SU-DHL-6 (cell line): ENCODE data around the gene DUSP9.

ENCODE experiments used
- H2AFZ ChIP-seq: fragments of 200-600 bp; sonication (generic); 2 replicates; pipeline ENCODE4 v1.6.1; 2014; ENCODE audit warnings: low read depth, mild to moderate bottlenecking, moderate library complexity, mixed read lengths, antibody characterized with exemption, low read length; ENCODE audit not compliant: severe bottlenecking
- H3F3A ChIP-seq: fragments of 200-600 bp; shearing (Covaris generic); 2 replicates; pipeline ENCODE4 v1.6.0; 2016; ENCODE audit warnings: antibody characterized with exemption, mild to moderate bottlenecking; ENCODE audit not compliant: insufficient read depth
- H3K27ac ChIP-seq: fragments of 200-600 bp; sonication (generic); 2 replicates; pipeline ENCODE4 v1.5.1; 2016; ENCODE audit warnings: low read depth, mild to moderate bottlenecking, low read length, moderate library complexity, mixed read lengths
- H3K27me3 ChIP-seq: fragments of 200-600 bp; sonication (generic), shearing (Covaris generic); 2 replicates; pipeline ENCODE4 v1.6.0; 2014; ENCODE audit warnings: mild to moderate bottlenecking, low read length
- H3K36me3 ChIP-seq: fragments of 200-600 bp; sonication (generic); 2 replicates; pipeline ENCODE4 v1.6.1; 2014; ENCODE audit warnings: mild to moderate bottlenecking, low read length, mixed read lengths
- H3K4me2 ChIP-seq: fragments of 300-600, 200-600 bp; shearing (Covaris generic), sonication (generic); 2 replicates; pipeline ENCODE4 v1.6.0; 2014; ENCODE audit warnings: low read length, low read depth, mild to moderate bottlenecking; ENCODE audit not compliant: poor library complexity, severe bottlenecking
- H3K4me3 ChIP-seq: fragments of 200-600 bp; sonication (generic); 2 replicates; pipeline ENCODE4 v1.5.1; 2014; ENCODE audit warnings: antibody characterized with exemption, low read length, mild to moderate bottlenecking, mixed read lengths; ENCODE audit not compliant: insufficient read depth, poor library complexity, severe bottlenecking
- H3K79me2 ChIP-seq: fragments of 200-600 bp; sonication (generic); 2 replicates; pipeline ENCODE4 v1.6.1; 2014; ENCODE audit warnings: mild to moderate bottlenecking, low read length, moderate library complexity; ENCODE audit not compliant: insufficient read depth
- H3K9ac ChIP-seq: fragments of 200-600 bp; sonication (generic); 2 replicates; pipeline ENCODE4 v1.7.0; 2014; ENCODE audit warnings: mild to moderate bottlenecking, low read length
- H3K9me2 ChIP-seq: fragments of 200-600 bp; sonication (generic); replicated peaks from 2 replicates; pipeline ENCODE4 v1.6.1; 2014; ENCODE audit warnings: low read length; ENCODE audit not compliant: insufficient read depth
- H3K9me3 ChIP-seq: fragments of 200-600 bp; sonication (generic); 2 replicates; pipeline ENCODE4 v1.6.1; 2014; ENCODE audit warnings: low read length, mixed read lengths; ENCODE audit not compliant: insufficient read depth
- H4K20me1 ChIP-seq: fragments of 200-600 bp; sonication (generic); 2 replicates; pipeline ENCODE4 v1.6.1; 2014; ENCODE audit warnings: low read depth, mild to moderate bottlenecking, antibody characterized with exemption, low read length, moderate library complexity, mixed read lengths
- CTCF ChIP-seq: fragments of 200-600 bp; sonication (generic); IDR thresholded peaks from one replicate; pipeline ENCODE4 v1.5.1; 2017; ENCODE audit warnings: antibody characterized with exemption, mild to moderate bottlenecking, low read length, moderate library complexity; ENCODE audit not compliant: insufficient read depth, poor library complexity, severe bottlenecking
- EZH2phosphoT487 ChIP-seq: fragments of 200-600 bp; sonication (generic), shearing (Covaris generic); conservative IDR thresholded peaks from 2 replicates; pipeline ENCODE4 v1.6.1; 2018; ENCODE audit warnings: mild to moderate bottlenecking, antibody characterized with exemption, low read length, moderate library complexity, mixed read lengths

Gene DUSP9

GRCh38 chrX:153667281-153667955 is 20.4 kb downstream of the DUSP9 start:
- Histone ChIP-seq H3K79me2 (no peaks in the 10 kb centered on the region), H2AFZ (no peak overlapping the region), H3K36me3 (no peaks in the 10 kb centered on the region), H3K4me2 (no peak overlapping the region), H3F3A (no peaks in the 10 kb centered on the region), H3K27ac (no peak overlapping the region), H3K9ac (no peak overlapping the region), H3K4me3 (no peak overlapping the region), H3K9me3 (no peaks in the 10 kb centered on the region), H3K27me3 (no peaks in the 10 kb centered on the region), H3K9me2 (no peaks in the 10 kb centered on the region), H4K20me1 (no peaks in the 10 kb centered on the region)
- TF ChIP-seq CTCF (no peak), EZH2phosphoT487 (no peak)

DNA sequence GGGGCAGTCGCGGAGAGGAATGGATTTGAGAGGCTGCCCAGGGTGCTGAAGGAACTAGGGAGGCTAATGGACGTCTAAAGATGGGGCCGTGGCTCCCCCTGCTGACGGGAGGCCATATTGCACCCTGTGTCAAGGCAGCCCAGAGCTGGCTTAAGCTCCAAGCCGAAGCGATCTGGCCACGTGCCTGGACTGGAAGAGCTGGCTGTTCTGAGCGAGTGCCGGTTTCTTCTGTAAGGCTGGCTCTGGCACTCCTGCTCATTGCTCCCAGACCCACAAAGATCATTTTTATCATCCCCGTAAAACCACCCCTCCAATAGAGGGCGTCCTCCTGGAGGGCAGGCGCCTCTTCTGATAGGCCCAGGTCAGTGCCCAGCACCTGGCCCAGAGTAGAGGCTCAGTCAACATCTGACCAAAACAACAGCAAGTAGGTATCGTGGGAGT is 21.0 kb downstream of the DUSP9 start:
- no peak for TF ChIP-seq EZH2phosphoT487
- peak; percentile 66 for TF ChIP-seq CTCF
- Histone ChIP-seq H3K9me3 (no peaks in the 10 kb centered on the region), H3K4me2 (no peak overlapping the region), H4K20me1 (no peaks in the 10 kb centered on the region), H3F3A (no peaks in the 10 kb centered on the region), H3K9me2 (no peaks in the 10 kb centered on the region), H3K27ac (no peak overlapping the region), H3K79me2 (no peaks in the 10 kb centered on the region), H2AFZ (no peak overlapping the region), H3K36me3 (no peaks in the 10 kb centered on the region), H3K9ac (no peak overlapping the region), H3K4me3 (no peak overlapping the region), H3K27me3 (no peaks in the 10 kb centered on the region)

DNA sequence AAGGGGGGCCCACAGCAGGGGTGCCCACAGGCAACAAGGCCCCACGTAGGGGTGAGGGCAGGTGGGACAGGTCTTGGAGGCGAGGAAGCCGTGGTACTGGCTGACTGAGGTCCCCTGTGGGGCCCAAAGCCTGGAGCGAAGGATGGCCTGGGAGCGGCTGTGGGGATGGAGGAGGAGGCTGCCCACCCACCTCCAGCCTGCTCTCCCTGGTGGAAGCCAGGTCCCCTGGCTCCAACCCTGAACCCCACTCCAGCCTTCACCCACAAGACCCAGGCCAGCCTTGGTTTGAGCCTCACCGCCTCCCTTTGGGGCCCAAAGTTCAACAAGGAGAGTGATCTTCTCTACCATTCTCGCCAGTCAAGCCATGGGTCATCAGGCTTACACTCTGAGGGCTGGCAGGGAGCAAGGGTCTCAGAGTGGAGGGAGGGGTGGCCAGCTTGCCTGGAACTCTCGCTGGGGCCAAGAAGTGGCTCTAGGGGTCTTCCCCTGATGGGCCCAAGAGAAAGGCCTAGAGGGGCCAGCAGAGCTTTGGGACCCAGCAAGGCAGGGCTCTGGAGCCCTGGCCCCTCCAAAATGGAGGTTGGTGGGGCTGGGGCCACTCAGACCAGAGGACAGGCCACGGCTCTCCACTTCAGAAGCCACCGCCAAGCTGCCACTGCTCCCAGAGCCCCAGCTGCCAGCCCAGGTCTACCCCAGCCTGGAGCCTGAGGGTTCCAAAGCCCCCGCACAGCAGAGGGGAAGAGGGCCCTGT is 21.6 kb downstream of the DUSP9 start:
- H3K9me3 ChIP-seq: no peaks in the 10 kb centered on the region
- H3K9me2 ChIP-seq: no peaks in the 10 kb centered on the region
- no peaks in the 10 kb centered on the region for H3F3A ChIP-seq
- H3K36me3 ChIP-seq: no peaks in the 10 kb centered on the region
- no peak overlapping the region for H2AFZ ChIP-seq
- no peak overlapping the region for H3K4me2 ChIP-seq
- H3K79me2 ChIP-seq: no peaks in the 10 kb centered on the region
- no peak for TF ChIP-seq CTCF
- TF ChIP-seq EZH2phosphoT487: no peak
- H4K20me1 ChIP-seq: no peaks in the 10 kb centered on the region
- no peak overlapping the region for H3K4me3 ChIP-seq
- no peak overlapping the region for H3K27ac ChIP-seq
- H3K9ac ChIP-seq: no peak overlapping the region
- H3K27me3 ChIP-seq: no peaks in the 10 kb centered on the region
